Glomerular visceral epithelial cell (primary cell): Measurements from ENCODE around the gene KIF14.

Source experiments
- DNase-seq: peaks from one replicate; pipeline ENCODE4 v3.0.0-alpha.2; 2016; ENCODE audit errors: extremely low spot score

The KIF14 gene

GRCh38 chr1:200546577-200546976, 74.0 kb downstream of the KIF14 start:
- no peak for DNase-seq

- DNase-seq, result no peak
Observed at GRCh38 chr1:200542162-200542561, 78.4 kb downstream of the KIF14 start.

GRCh38 chr1:200540281-200540680, 80.3 kb downstream of the KIF14 start:
- no peak for DNase-seq

- DNase-seq, result no peak
Observed at GRCh38 chr1:200538179-200538578, 82.4 kb downstream of the KIF14 start.

GRCh38 chr1:200535605-200536004, 84.9 kb downstream of the KIF14 start:
- DNase-seq, result peak; percentile 40

- no peak for DNase-seq
Observed at GRCh38 chr1:200530623-200531261, 89.8 kb downstream of the KIF14 start.

- DNase-seq, result no peak
Observed at GRCh38 chr1:200528858-200529606, 91.5 kb downstream of the KIF14 start.

- no peak for DNase-seq
Observed at GRCh38 chr1:200527670-200528069, 92.9 kb downstream of the KIF14 start.

- peak; percentile 57 for DNase-seq
Observed at GRCh38 chr1:200526709-200527612, 93.6 kb downstream of the KIF14 start.

- peak; percentile 75 for DNase-seq
Observed at GRCh38 chr1:200525090-200525987, 95.2 kb downstream of the KIF14 start.

GRCh38 chr1:200524551-200524950, 96.0 kb downstream of the KIF14 start:
- DNase-seq, result peak; percentile 37

- no peak for DNase-seq
Observed at GRCh38 chr1:200524092-200524491, 96.5 kb downstream of the KIF14 start.

- DNase-seq, result no peak
Observed at GRCh38 chr1:200520735-200521134, 99.8 kb downstream of the KIF14 start.

- peak; percentile 57 for DNase-seq
Observed at GRCh38 chr1:200518524-200518923, 102.0 kb downstream of the KIF14 start.

- peak; percentile 65 for DNase-seq
Observed at GRCh38 chr1:200512191-200512590, 108.4 kb downstream of the KIF14 start.

GRCh38 chr1:200510228-200510623, 110.3 kb downstream of the KIF14 start:
- peak; percentile 80 for DNase-seq

GRCh38 chr1:200506471-200506870, 114.1 kb downstream of the KIF14 start:
- DNase-seq, result no peak

GRCh38 chr1:200505257-200505656, 115.3 kb downstream of the KIF14 start:
- DNase-seq, result no peak
